22Rv1 (cell line): ENCODE measurements around the gene SMG9.

Experiments used
- CTCF ChIP-seq: fragments of 450-650 bp; IDR thresholded peaks from 2 replicates; pipeline ENCODE4 v1.5.1; 2017; ENCODE audit warnings: mild to moderate bottlenecking
- ZFX ChIP-seq: fragments of 450-650 bp; IDR thresholded peaks from 2 replicates; pipeline ENCODE4 v1.6.1; 2017; ENCODE audit warnings: antibody characterized with exemption, borderline replicate concordance

DNA sequence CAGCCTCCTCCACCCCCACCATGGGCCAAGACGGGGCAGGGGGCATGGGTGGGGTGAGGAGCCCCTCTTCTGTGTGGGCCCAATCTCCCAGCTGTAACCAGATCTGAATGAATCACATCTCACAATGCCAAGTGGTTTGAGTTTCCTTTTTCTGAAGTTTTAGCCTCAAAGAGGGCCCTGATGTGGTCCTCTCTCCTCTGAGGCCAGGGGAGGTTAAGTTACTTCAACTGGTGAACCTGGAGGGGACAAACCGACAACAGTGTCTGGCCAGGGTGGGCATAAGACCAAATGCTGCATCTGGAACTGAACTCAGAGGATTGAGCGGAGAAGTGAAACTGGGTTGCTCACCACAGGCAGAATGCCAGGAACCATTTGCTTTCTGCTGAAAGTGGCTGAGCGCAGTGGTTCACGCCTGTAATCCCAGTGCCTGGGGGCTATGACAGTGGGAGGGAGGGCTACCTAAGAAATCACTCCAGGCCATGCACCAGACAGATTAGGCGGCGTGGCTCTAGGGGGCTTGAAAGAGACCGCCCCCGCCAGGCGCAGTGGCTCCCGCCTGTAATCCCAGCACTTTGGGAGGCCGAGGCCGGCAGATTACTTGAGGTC is 54.3 kb downstream of the SMG9 start:
- no peak for TF ChIP-seq CTCF
- TF ChIP-seq ZFX = no peak
